ENCODE results near the gene HNRNPDL. TPM values are rescaled to one million over a fixed set of nuclear protein-coding genes. Genes with fewer than 3 reads are reported as not detected.

The HNRNPDL gene
- total and polyA plus RNA-seq, 7 experiments from 2014 or later = 255 to 440 (median 330) TPM

DNA sequence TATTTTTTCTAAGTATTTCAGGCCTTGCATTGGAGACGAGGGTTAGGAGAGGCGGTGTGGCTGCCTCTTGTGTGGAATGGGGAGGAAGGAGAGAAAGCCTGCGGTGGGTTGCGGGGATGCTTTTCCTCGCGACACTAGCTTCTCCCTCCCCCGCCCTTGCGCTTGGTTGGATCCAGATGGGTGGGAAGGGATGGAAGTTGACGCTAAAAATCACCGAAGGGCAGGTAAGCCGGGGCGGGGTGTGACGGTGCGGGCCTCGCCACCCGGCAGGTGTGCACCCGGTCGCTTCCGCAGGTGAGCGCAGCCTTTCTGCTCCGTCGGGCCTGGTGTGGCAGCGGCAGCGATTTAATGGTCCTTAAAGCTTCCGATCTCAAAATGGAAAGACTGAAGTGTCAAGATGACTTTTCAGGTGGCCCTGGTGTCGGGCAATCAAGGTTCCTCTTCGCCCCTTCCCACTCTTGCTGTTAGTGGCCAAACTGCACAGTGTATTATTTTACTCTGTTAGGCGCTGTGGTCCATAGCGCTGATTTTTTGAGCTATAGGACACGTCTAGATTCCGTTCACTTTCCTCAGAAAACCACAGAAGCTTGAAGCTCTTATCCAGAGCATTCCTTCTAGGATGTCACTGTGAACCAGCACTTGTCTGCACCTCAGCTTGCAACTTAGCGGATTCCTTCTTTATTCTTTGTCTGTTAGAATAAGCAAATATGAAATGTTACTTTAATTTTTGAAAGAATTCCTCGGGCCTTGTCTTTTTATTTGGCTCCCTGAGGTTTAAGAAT is 893 bp upstream of the HNRNPDL start:
- peak overlapping the region; percentile 99 for H3K27ac ChIP-seq (ENCODE audit: low read depth, low read length)
- intact Hi-C loops (cut with micrococcal nuclease) = loop anchor here (1.0 to 10.0 kb wide), 12 partner anchors 31 to 1053 kb away; partner anchors contain the start of genes COQ2 (in 1 of the 2), HELQ (in 1 of the 2), RASGEF1B (in 1 of the 2) and THAP9 (in 1 of the 2)
- Mint-ChIP-seq H3K9me3 (peaks cover 0 to 5% (median 0%) of the 10 kb centered on the region in 11 donors), H3K27me3 (peaks cover 0 to 2% (median 0%) of the 10 kb centered on the region in 5 donors), H3K4me1 (peaks cover 36 to 76% (median 64%) of the 10 kb centered on the region in 7 donors), H3K27ac (peak overlapping the region; percentile 94 to 100 (median 99)), H3K36me3 (peaks cover 4 to 36% (median 34%) of the 10 kb centered on the region in 5 donors), H3K4me3 (peak overlapping the region; percentile 95 to 100 (median 99))
- H3K4me3 ChIP-seq (ENCODE audit: low read length) = peak overlapping the region; percentile 96
- H3K27me3 ChIP-seq (ENCODE audit: control insufficient read depth in 2 of 2, insufficient read depth in 2 of 2, low read length in 2 of 2) = no peaks in the 10 kb centered on the region
- ATAC-seq = no peak
- CTCF ChIA-PET = interaction anchor here (0.6 kb wide), 2 partner anchors 27 to 1059 kb away, joined by 3 read pairs; no protein-coding TSS in a partner anchor
- peaks cover 30 to 39% of the 10 kb centered on the region in 2 donors for H3K4me1 ChIP-seq (ENCODE audit: control insufficient read depth in 2 of 2, insufficient read depth in 2 of 2, low read length in 2 of 2)
- peak in 6 of 9 donors; percentile 20 to 55 (median 52) for DNase-seq
- no peaks in the 10 kb centered on the region for H3K9me3 ChIP-seq (ENCODE audit: control insufficient read depth in 2 of 3, low read length in 3 of 3)
- POLR2A ChIA-PET = interaction anchor here (0.6 to 1.6 kb wide), 11 partner anchors 14 to 1059 kb away, joined by 3 to 6 read pairs (median 4); partner anchors contain the start of genes HNRNPD and LIN54
- H3K36me3 ChIP-seq (ENCODE audit: control insufficient read depth in 2 of 3, insufficient read depth in 3 of 3, low read length in 3 of 3) = peaks cover 5 to 18% (median 9%) of the 10 kb centered on the region in 3 experiments

DNA sequence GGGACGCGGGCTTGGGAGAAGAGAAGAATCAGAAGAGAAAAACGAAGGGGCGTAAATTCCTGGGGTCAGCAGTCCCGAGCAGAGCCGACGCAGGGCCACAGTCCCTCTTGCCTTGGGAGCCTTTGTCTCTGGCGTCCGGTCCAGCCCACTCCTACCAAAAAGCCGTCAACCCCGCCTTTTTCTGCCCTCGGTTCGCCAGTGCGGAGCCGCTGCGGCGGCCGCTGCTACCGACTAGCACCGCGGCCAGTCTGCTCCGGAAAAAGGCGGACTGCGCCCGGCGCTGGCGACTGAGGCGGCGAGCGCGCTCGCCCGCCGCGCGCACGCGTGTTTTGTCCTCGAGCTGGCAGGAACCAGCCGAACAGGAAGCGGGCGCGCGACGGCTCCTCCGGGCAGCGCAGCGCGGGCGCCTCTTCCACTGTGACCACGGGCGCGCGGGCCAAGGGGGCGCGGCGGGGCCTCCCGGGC is 502 bp downstream of the HNRNPDL start:
- Mint-ChIP-seq H3K9me3 (peaks cover 0 to 5% (median 0%) of the 10 kb centered on the region in 11 donors), H3K27me3 (peaks cover 0 to 2% (median 0%) of the 10 kb centered on the region in 5 donors), H3K4me3 (peak overlapping the region; percentile 98 to 100 (median 99)), H3K27ac (peak overlapping the region; percentile 98 to 100 (median 99)), H3K36me3 (peaks cover 4 to 47% (median 42%) of the 10 kb centered on the region in 5 donors), H3K4me1 (peaks cover 40 to 80% (median 65%) of the 10 kb centered on the region in 7 donors)
- DNase-seq (peak in 4 of 9 donors; percentile 80 to 84 (median 81)), ATAC-seq (peak; percentile 42)
- ChIA-PET POLR2A (interaction anchor here (0.5 to 4.2 kb wide), 35 partner anchors 9 to 1056 kb away, joined by 3 to 95 read pairs (median 5); partner anchors contain the start of genes ABRAXAS1, COPS4, HELQ and HNRNPD), CTCF (interaction anchor here (0.8 to 2.7 kb wide), 7 partner anchors 30 to 1022 kb away, joined by 3 to 18 read pairs (median 4); partner anchors contain the start of gene HNRNPD)
- H3K27me3 ChIP-seq (ENCODE audit: control insufficient read depth in 2 of 2, insufficient read depth in 2 of 2, low read length in 2 of 2) = no peaks in the 10 kb centered on the region
- H3K4me1 ChIP-seq (ENCODE audit: control insufficient read depth in 2 of 2, insufficient read depth in 2 of 2, low read length in 2 of 2) = peaks cover 28 to 39% of the 10 kb centered on the region in 2 donors
- H3K27ac ChIP-seq (ENCODE audit: low read depth, low read length) = peak overlapping the region; percentile 99
- H3K4me3 ChIP-seq (ENCODE audit: low read length) = peak overlapping the region; percentile 96
- peaks cover 13 to 31% (median 23%) of the 10 kb centered on the region in 3 experiments for H3K36me3 ChIP-seq (ENCODE audit: control insufficient read depth in 2 of 3, insufficient read depth in 3 of 3, low read length in 3 of 3)
- H3K9me3 ChIP-seq (ENCODE audit: control insufficient read depth in 2 of 3, low read length in 3 of 3) = no peaks in the 10 kb centered on the region
- intact Hi-C loops (cut with micrococcal nuclease) = loop anchor here (1.0 to 10.0 kb wide), 18 partner anchors 33 to 1055 kb away; partner anchors contain the start of genes COQ2 (in 2 of the 2), HELQ (in 2 of the 2), THAP9 (in 2 of the 2) and COPS4 (in 1 of the 2)

DNA sequence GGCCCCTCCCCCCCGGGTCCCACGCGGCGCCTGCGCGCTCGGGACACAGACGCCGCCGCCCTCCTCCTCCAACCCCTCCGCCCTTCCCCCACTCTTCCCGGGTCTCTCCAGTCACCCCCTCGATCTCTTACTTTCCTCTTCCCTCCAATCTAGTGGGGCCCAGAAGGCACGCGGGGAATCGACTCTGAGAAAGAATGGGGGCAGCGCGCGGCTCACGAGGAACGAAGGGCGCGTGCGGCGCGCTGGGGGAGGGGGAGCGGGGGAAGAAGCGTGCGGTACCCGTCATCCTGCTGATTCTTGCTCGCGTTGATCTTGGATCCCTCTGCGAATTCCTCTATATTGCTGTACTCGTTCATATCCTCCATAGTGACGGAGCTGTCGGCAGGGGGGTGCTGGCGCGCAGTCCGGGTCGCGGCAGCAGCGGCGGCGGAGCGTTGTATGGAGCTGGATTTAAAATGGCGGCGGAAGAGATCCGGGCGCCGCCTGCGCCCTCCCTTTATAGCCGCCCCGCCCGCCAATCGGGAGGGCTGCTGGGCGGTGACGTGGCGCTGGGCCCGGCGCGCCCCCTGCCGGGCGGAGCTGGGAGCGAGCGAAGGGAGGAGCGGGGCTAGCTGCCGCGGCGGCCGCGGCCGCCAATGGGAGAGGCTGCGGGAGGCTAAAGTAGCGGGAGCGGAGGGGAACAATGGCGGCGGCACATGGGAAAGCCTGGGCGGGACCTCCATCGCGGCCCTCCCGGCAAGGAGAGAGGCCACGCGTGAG is 1.1 kb downstream of the HNRNPDL start:
- H3K9me3 ChIP-seq (ENCODE audit: control insufficient read depth in 2 of 3, low read length in 3 of 3) = no peaks in the 10 kb centered on the region
- H3K27me3 ChIP-seq (ENCODE audit: control insufficient read depth in 2 of 2, insufficient read depth in 2 of 2, low read length in 2 of 2) = no peaks in the 10 kb centered on the region
- H3K4me1 Mint-ChIP-seq = peaks cover 40 to 81% (median 69%) of the 10 kb centered on the region in 7 donors
- peak; percentile 79 for ATAC-seq
- peaks cover 17 to 35% (median 29%) of the 10 kb centered on the region in 3 experiments for H3K36me3 ChIP-seq (ENCODE audit: control insufficient read depth in 2 of 3, insufficient read depth in 3 of 3, low read length in 3 of 3)
- peak overlapping the region; percentile 96 for H3K4me3 ChIP-seq (ENCODE audit: low read length)
- CTCF ChIA-PET = interaction anchor here (0.8 to 2.7 kb wide), 9 partner anchors 10 to 1023 kb away, joined by 3 to 18 read pairs (median 4); partner anchors contain the start of gene HNRNPD
- H3K27ac Mint-ChIP-seq = peak overlapping the region; percentile 98 to 100 (median 99)
- H3K27me3 Mint-ChIP-seq = peaks cover 0 to 2% (median 0%) of the 10 kb centered on the region in 5 donors
- peaks cover 4 to 52% (median 44%) of the 10 kb centered on the region in 5 donors for H3K36me3 Mint-ChIP-seq
- H3K4me3 Mint-ChIP-seq = peak overlapping the region; percentile 98 to 100 (median 99)
- peak overlapping the region; percentile 99 for H3K27ac ChIP-seq (ENCODE audit: low read depth, low read length)
- POLR2A ChIA-PET = interaction anchor here (0.5 to 4.2 kb wide), 35 partner anchors 9 to 1905 kb away, joined by 3 to 95 read pairs (median 5); partner anchors contain the start of genes ABRAXAS1, COPS4, HELQ and HNRNPD
- H3K4me1 ChIP-seq (ENCODE audit: control insufficient read depth in 2 of 2, insufficient read depth in 2 of 2, low read length in 2 of 2) = peaks cover 28 to 39% of the 10 kb centered on the region in 2 donors
- DNase-seq = peak; percentile 90 to 99 (median 94)
- H3K9me3 Mint-ChIP-seq = peaks cover 0 to 5% (median 0%) of the 10 kb centered on the region in 11 donors
- intact Hi-C loops (cut with micrococcal nuclease) = loop anchor here (1.0 to 10.0 kb wide), 9 partner anchors 55 to 1026 kb away; partner anchors contain the start of genes COPS4 (in 1 of the 2), COQ2 (in 1 of the 2), HELQ (in 1 of the 2) and LIN54 (in 1 of the 2)

DNA sequence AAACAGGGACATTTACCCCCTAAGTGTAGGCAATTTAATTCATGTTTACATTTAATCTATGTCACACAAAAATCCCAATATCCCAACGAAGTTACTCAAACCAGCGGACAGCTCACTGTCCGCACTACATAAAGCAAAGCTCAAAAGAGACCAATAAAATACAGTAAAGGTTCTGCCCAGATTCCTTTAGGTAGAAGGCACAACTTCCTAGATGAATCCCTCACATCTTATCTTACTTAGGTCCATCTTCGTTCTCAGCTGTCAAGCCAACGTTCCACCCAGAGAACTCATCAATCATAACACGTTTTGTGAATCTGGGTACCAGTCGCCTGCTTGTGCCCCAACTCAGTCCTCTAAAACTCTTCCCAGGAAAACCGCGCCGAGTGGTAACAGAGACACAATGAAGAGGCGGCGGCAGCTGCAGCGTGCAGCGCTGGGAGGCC is 1.7 kb downstream of the HNRNPDL start:
- peak overlapping the region; percentile 96 for H3K4me3 ChIP-seq (ENCODE audit: low read length)
- intact Hi-C loops (cut with micrococcal nuclease) = loop anchor here in 1 of 2 donors (10.0 kb wide), 1 partner anchor 686 kb away; the partner anchor contains the start of gene PLAC8
- peak overlapping the region; percentile 99 for H3K27ac ChIP-seq (ENCODE audit: low read depth, low read length)
- no peaks in the 10 kb centered on the region for H3K27me3 ChIP-seq (ENCODE audit: control insufficient read depth in 2 of 2, insufficient read depth in 2 of 2, low read length in 2 of 2)
- no peaks in the 10 kb centered on the region for H3K9me3 ChIP-seq (ENCODE audit: control insufficient read depth in 2 of 3, low read length in 3 of 3)
- H3K4me3 Mint-ChIP-seq = peak overlapping the region; percentile 98 to 100 (median 99)
- DNase-seq (no peak), ATAC-seq (no peak)
- peaks cover 0 to 5% (median 0%) of the 10 kb centered on the region in 11 donors for H3K9me3 Mint-ChIP-seq
- peaks cover 28 to 39% of the 10 kb centered on the region in 2 donors for H3K4me1 ChIP-seq (ENCODE audit: control insufficient read depth in 2 of 2, insufficient read depth in 2 of 2, low read length in 2 of 2)
- peak overlapping the region; percentile 53 to 100 (median 99) for H3K27ac Mint-ChIP-seq
- H3K4me1 Mint-ChIP-seq = peaks cover 38 to 81% (median 69%) of the 10 kb centered on the region in 7 donors
- peaks cover 21 to 41% (median 34%) of the 10 kb centered on the region in 3 experiments for H3K36me3 ChIP-seq (ENCODE audit: control insufficient read depth in 2 of 3, insufficient read depth in 3 of 3, low read length in 3 of 3)
- CTCF ChIA-PET = interaction anchor here (1.3 to 2.7 kb wide), 6 partner anchors 10 to 72 kb away, joined by 4 to 18 read pairs (median 6); partner anchors contain the start of gene HNRNPD
- H3K36me3 Mint-ChIP-seq = peaks cover 7 to 57% (median 49%) of the 10 kb centered on the region in 5 donors
- POLR2A ChIA-PET = interaction anchor here (0.7 to 4.2 kb wide), 24 partner anchors 9 to 1904 kb away, joined by 3 to 95 read pairs (median 6); partner anchors contain the start of genes ABRAXAS1, COPS4, HELQ and HNRNPD
- H3K27me3 Mint-ChIP-seq = peaks cover 0 to 2% (median 0%) of the 10 kb centered on the region in 5 donors

DNA sequence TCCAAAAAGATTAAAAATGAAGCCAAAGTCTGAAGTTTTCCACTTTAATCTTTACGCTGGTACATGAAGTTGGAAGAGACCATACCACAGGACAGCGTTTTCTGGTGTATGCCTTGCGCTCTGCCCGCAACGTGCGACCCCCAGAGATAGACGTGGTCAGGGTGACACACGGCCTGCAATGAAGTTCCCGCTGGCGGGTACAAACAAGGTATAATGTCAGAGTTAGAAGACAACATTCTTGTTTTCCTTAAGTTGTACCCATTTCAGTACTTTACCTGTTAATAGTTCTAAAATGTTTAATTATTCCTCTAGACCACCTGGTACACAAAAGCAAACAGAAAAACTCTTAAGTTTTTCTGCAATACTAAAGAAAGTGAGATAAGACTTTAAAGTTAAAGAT is 4.8 kb downstream of the HNRNPDL start:
- Histone ChIP-seq H3K9me3 (ENCODE audit: control insufficient read depth in 2 of 3, low read length in 3 of 3) (no peaks in the 10 kb centered on the region), H3K4me3 (ENCODE audit: low read length) (no peak overlapping the region), H3K36me3 (ENCODE audit: control insufficient read depth in 2 of 3, insufficient read depth in 3 of 3, low read length in 3 of 3) (peaks cover 21 to 54% (median 49%) of the 10 kb centered on the region in 3 experiments), H3K27me3 (ENCODE audit: control insufficient read depth in 2 of 2, insufficient read depth in 2 of 2, low read length in 2 of 2) (no peaks in the 10 kb centered on the region), H3K4me1 (ENCODE audit: control insufficient read depth in 2 of 2, insufficient read depth in 2 of 2, low read length in 2 of 2) (peaks cover 22% of the 10 kb centered on the region in 2 donors), H3K27ac (ENCODE audit: low read depth, low read length) (no peak overlapping the region)
- POLR2A ChIA-PET = interaction anchor here (0.7 kb wide), 1 partner anchor 51 kb away, joined by 6 read pairs; no protein-coding TSS in a partner anchor
- H3K36me3 Mint-ChIP-seq = peaks cover 7 to 63% (median 63%) of the 10 kb centered on the region in 5 donors
- H3K9me3 Mint-ChIP-seq = peaks cover 0 to 5% (median 0%) of the 10 kb centered on the region in 11 donors
- intact Hi-C loops (cut with micrococcal nuclease) = loop anchor here in 1 of 2 donors (10.0 kb wide), 1 partner anchor 689 kb away; the partner anchor contains the start of gene PLAC8
- peaks cover 32 to 67% (median 52%) of the 10 kb centered on the region in 7 donors for H3K4me1 Mint-ChIP-seq
- ATAC-seq = no peak
- peak overlapping the region in 1 of 10 donors; percentile 18 for H3K4me3 Mint-ChIP-seq
- H3K27me3 Mint-ChIP-seq = peaks cover 0 to 5% (median 0%) of the 10 kb centered on the region in 5 donors
- no peak for DNase-seq
- CTCF ChIA-PET = no interaction called here
- H3K27ac Mint-ChIP-seq = peak overlapping the region in 2 of 9 donors; percentile 30 to 62
